GM12801 (cell line): ENCODE data around the gene CST4.

ENCODE experiments used
- CTCF ChIP-seq: IDR thresholded peaks from one replicate; pipeline ENCODE4 v1.5.1; 2011; ENCODE audit warnings: control low read depth; ENCODE audit not compliant: insufficient read length; ENCODE audit errors: extremely low read depth

The CST4 gene

DNA sequence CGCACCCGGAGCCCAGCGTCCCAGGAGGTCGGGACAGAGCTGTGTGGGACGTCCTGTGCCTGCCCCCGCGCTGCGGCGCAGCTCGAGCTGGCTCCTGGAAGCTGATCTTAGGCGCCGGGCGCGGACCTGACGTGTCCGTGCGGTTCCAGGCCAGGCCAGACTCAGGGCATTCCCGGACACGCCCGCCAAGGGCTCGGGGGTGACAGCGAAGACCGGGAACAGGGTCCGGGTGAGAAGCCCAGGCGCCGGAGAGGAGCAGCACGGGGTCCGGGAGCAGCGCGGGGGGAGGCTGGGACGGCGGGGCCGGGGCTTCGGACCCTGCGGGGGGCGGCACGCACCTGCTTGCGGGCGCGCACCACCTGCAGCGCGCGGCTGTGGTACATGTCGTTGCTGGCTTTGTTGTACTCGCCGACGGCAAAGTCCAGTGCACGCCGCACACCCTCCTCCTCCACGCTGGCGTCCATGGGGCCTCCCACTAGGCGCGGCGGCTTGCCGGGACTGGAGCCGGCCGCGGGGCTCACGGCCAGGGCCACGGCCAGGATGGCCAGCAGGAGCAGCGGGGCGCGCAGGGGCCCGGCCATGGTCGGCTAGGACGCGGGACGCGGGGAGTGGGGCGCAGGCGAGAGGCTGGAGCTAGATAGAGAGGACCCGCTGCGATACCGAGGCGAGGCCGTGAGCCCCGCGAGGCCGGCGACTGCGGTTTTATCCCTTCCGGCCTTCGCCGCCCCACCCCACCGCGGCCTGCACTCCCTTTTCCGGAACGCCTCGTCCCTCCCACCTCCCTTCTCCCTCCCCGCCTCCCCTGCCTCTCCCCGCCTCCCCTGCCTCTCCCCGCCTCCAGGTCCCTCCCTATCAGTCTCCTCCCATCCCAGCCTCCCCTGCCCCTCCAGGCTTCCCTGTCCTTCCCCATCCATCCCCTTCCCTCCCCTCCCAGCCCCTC lies 51.3 kb downstream of the CST4 start, which contains the start of gene CST3:
Gene CST3 (minus strand): TSS at position 674 of the 940 bp plus-strand sequence. CDS start 93 bp downstream, at position 581.
- no peak for TF ChIP-seq CTCF

- TF ChIP-seq CTCF: no peak
Measured at GRCh38 chr20:23636908-23637281, 51.9 kb downstream of the CST4 start.

DNA sequence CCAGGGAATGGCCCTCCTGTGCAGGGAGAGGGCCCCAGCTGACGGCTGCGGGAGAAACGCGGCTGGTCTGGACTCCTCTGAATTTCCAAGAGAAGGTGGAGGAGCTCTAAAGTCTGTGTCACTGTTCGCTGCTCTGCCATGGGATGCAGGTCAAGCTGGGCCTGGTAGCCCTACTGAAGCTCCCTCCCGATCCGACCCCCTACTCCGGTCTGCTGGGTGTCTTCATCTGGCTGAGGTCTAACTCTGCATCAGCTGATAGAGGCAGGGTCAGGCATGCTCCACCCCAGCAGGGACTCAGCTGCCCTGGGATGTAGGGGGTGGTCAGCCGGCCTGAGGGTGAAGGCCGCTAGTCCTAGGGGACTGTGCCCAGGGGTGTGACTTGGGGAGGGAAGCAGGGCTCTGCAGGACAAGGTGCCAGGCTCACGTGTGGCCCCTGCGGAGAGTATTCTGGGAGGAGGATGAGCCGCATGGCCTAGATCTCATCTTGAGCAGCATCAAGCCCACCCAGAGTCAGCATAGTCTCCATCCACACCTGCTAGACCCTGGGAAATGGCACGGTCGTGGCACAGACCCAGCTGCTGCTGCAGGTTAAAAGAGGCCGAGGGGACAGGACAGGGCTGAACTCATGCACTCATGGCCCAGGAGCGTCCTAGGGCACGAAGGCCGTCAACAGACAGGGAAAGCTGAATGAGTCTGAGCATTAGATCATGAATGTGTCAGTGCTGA lies 52.5 kb downstream of the CST4 start:
- TF ChIP-seq CTCF: no peak
